GM21367 (cell line): ENCODE data around the gene GPRC5C.
"Not testable (repeated sequence)": the region's sequence is repeated elsewhere in the genome, so short reads cannot be mapped to it uniquely, and the experiment has no call there.

Source experiments
- ATAC-seq: cut with Tn5 transposase; IDR thresholded peaks from one replicate; pipeline ENCODE4 v1.9.1; 2021; ENCODE audit not compliant: unreplicated experiment

The GPRC5C gene

DNA sequence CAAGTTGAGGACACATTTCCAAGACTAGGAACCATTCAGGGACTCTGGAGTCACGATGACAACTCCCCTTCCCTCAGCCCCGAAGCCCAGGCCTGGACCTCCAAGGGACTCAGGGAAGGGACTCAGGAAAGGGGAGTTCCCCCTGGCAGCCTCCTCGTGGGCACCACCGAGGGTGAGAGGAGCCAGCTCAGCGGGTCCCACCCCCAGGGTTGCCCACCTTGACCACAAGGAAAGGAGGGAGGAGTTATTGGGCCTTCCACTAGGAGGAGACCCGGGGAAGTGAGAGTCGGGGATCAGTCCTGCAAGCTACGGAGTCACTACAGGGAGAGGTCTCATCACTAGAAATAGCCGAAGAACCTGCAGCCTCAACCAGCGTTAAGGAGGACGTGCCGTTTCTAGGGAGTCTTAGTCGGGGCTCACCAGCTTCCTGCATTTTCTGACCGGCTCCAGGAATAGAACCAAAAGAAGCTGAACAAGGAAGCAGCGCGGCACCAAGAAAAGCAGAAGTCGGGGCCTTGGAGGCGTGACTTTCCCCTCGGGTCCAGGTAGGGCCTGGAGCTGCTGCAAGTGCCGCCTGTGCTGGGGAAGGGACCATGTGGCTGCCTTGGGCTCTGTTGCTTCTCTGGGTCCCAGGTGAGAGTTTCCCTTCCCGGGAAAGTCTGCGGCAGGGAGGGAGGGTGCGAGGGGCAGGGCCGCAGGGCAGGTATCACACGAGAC lies 34.4 kb downstream of the GPRC5C start, which contains the start of gene CD300A:
Gene CD300A (plus strand): TSS at position 524 of the 717 bp plus-strand sequence. CDS start 70 bp downstream, at position 594.
- no peak for ATAC-seq

DNA sequence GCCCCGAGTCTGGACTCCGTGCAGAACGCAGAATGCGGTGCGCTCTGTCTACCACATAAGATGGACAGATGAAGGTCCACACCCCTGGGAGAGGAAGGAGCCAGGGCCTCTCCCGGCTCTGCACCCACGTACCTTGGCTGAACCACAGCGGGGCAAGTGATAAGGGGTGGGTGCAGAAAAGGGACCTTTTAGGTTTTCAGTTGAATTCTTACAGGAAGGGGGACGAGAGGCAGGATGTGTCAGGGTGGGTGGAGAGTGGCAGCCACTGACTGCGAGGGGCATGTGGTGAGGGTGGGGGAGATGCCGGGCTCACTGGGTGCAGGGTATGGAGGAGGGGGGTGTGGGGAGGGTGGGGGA lies 34.9 kb downstream of the GPRC5C start:
- ATAC-seq, result no peak

DNA sequence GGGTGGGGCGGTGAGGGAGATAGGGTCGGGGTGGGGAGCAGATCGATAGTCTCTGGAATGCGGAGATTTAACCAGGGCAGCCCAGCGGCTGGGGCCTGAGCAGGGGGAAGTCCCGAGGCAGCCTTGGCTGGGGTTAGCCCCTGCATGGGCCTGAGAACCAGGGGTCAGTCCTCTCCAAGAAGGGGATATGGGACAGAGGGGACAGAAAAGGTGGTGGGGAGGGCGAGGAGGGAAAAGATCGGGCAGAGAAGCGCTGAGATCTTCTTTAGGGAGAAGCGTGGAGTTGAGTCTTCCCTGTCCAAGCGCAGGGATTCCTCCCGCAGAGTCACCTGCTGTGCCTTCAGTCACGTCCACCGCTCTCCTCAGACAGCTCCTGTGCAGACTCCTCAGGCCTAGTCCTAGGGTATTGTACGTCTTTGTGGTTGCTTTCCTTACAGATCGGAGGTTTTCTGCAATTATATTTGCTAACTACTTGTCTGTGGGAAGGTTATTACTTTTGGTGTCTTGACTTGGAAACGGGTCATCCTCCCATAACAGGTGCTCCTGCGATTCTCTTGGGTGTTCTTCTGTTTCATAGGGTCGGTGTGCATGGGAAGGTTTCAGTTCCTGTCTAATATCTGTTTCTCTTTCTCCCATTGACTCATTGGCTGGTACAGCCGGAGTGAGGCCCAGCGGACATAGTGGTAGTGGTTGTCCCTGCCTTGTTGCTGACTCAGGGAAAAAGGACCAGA lies 35.5 kb downstream of the GPRC5C start:
- peak; percentile 49 for ATAC-seq

DNA sequence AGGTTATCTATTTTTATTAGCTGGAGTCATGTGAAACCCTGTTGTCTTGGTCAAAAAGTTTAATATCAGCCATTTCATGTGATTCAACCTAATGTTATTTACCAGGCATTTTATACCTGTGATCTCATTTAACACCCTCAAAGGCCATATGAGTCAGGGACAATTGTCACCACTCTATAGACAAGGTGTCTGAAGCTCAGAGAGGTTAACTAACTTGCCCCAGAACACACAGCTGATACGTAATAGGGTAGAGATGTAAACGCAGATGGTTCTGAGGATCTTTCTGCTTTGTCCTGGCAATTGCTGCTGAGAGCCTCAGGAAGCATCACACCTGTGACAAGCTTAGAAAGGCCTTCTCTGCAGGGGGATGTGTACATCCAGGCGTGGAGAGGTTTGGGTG lies 39.5 kb downstream of the GPRC5C start:
- ATAC-seq, result no peak

DNA sequence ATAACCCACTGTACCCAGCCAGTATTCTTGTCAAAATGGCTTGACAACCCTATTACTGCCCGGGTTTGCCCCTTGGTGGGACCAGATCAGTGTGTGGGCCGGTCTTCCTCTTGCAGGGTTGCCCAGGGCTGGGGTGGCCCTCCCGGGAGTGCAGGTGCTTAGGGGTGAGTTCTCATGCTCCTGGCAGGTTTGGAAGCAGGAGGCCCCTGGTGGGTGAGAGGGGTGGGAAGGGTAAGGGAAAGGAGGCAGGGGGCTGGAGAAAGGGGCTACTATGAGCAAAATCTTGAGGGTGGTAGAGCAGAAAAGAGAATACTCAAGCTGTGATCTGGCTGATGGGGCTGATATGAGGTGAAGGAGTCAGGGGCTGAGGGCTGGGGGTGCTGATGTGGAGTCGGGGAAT lies 41.0 kb downstream of the GPRC5C start:
- ATAC-seq, result no peak

DNA sequence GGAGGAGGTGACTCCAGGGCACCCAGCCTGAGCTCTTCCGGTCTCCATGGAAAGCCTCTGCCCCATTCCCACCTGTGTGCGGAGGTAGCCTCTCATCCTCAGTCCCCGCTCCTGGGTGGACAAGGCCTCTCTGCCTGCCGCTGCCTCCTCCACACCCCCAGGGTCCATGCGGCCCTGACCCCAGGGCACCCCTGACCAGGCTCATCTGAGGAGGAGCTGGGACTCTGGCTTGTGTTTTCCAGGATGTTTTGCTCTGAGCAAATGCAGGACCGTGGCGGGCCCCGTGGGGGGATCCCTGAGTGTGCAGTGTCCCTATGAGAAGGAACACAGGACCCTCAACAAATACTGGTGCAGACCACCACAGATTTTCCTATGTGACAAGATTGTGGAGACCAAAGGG lies 41.4 kb downstream of the GPRC5C start:
- no peak for ATAC-seq

DNA sequence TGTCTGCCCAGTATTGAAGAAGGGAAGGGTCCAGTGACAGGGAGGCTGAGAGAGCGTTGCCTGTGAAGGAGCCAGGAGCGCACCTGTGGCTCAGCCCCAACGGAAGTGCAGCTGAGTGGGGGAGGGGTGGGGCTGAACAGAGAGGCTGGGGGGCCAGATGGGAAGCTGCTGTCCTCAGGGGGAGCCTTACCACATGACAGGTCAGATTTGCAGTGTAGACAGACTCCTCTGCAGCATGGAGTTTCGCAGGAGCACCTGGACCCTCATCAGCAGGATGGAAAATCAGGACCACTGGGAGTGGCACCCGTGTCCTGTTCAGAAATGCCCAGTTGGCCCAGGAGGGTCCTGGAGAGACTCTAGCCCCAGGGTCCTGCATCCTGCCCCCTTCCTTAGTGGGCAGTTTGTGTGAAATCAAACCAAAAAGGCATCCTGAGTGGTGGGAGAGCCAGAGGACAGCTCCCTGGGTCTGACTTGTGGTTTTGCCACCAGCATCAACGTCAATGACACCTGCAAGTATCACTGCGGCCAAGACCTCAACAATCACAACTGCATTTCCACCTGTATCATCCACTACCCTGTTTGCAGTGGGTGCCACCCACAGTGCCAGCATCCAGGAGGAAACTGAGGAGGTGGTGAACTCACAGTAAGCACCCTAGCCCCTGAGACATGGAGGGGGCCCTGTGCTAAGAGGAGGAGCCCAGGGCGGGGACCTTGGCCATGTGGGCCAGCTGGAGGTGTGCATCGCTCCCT lies 42.3 kb downstream of the GPRC5C start:
- ATAC-seq, result no peak

DNA sequence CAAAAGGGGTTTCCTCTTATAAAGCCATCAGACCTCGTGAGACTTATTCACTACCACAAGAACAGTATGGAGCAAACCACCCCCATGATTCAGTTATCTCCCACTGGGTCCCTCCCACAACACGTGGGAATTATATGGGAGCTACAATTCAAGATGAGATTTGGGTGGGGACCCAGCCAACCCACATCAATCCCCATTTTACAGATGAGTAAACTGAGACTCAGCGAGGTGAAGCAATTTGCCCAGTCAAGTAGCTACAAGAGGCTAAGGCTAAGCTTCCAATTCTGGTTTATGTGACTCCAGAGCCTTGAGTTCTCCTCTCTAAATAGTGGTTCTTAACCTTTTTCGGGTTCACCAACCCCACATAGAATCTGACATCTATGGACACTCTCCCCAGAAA lies 43.3 kb downstream of the GPRC5C start:
- ATAC-seq, result no peak

DNA sequence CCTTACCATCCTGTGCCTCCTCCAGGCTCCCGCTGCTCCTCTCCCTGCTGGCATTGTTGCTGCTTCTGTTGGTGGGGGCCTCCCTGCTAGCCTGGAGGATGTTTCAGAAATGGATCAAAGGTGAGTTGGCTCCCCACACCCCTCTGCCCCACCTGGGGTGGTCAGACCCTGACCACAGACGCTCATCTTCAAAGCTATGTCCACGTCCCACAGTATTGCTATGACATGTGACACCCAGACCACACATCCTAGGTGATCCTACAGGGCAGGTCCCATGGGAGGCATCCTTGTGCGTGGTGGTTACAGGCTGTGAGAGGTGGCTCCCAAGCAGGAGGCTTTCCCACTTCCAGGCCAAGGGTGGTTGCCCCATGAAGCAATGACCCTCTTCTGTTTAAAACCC lies 45.5 kb downstream of the GPRC5C start:
- ATAC-seq, result no peak

DNA sequence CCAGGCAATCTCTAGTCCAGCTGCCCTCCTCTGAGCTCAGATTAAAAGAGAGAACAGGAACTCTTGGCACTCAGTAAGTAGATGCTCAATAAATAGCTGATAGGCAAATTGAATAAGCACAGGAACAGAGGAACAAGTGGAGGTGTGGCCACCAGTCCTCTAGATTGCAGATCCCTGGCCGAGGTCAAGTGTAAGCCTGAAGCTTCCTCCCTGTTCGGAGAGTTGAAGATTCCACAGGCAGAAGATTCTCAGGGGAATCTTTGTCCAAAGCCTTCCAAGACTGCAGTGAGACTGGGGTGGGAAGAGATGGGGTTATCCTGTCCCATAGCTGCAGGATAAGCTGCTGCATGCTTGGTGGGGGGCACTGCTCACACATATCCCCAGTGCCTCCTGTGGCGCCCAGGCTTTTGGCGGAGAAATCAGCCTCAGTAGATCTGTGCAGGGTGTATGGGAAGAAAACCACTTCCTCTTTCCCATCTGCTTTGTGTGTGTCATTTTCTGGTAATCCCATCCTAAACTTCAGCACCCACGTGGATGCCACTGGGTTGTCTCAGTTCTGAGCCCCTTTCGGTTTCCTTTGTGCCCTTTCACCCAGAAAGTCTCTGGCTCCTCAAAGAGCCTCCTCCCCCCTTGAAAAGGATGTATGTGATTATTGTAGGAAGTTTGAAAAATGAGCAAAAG lies 46.7 kb downstream of the GPRC5C start:
- ATAC-seq, result no peak

DNA sequence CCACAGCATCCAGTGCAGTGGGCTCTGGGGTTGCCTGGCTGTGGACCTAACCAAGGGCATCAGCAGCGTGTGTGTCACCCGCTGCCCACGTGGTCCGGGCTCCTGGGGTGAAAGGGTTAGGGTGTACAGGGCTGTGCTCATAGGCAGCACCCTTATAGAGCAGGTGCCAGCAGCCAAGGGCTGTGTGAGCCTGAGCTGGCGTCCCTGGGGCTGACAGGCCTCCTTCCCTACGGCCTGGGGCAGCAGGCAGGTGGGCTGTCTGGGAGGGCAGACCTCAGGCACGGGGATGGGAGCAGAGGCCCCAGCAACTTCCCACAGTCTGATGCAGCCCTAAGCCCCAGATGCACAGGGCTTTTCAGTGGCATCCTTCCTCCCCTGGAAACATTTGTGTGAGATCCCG lies 48.4 kb downstream of the GPRC5C start:
- no peak for ATAC-seq

DNA sequence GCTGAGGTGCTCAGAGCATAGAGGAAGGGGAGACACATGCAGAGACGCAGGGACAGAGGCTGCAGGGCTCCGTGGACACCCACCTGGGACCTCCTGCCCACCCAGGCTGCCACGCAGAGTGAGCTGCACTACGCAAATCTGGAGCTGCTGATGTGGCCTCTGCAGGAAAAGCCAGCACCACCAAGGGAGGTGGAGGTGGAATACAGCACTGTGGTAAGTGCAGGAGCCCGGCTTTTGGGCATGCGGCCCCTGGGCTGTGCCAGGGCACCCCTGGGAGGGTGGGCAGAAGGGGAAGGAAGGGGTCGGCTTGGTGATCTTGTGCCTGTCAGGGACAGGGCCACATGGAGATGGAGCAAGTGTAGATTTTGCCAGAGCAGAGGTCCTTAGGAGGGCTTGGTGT lies 49.7 kb downstream of the GPRC5C start:
- no peak for ATAC-seq

DNA sequence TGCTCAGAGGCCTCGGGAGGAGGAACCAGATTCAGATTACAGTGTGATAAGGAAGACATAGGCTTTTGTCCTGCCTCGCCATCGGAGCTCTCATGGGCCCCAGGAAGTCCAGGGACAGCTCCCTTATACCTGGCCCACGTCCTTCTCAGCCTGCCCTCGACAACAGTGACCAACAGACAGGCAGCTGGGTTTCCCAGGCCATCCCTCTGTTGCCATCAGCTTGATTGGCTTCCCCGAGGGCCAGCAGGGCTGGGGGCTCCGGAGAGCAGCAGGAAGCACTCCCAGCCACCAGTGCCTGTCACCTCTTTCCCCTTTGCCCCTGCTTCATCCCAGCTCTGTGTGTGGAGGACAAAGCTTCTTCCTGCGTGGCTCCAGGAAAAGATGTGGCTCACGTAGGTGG lies 52.2 kb downstream of the GPRC5C start:
- ATAC-seq, result no peak

DNA sequence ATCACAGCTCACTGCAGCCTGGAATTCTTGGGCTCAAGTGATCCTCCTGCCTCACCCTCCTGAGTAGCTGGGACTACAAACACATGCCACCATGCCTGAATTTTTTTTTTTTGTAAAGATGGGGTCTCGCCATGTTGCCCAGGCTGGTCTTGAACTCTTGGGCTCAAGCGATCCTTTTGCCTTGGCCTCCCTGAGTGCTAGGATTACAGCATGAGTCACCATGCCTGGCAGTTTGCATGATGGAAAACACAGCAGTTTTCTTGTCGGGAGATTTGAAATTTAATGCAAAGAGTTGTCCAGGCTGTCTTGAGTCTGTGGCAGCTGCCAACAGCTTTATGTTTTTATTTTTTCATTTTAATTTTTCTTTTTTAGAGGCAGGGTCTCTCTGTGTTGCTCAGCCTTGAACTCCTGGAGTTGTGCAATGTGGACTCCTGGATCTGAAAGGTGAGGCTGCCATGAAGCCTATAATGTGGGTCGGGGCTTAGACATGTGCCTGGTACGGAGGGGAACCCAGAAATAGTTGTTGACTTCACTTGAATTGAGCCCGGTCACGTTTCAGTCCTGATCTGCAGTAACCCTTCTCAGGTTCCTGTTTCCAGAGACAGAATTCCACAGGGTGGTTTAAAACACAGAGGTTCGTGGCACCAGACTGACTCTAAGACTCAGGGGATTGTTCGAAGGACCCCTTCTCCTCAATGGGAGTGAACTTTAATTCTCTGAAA lies 53.3 kb downstream of the GPRC5C start:
- no peak for ATAC-seq

DNA sequence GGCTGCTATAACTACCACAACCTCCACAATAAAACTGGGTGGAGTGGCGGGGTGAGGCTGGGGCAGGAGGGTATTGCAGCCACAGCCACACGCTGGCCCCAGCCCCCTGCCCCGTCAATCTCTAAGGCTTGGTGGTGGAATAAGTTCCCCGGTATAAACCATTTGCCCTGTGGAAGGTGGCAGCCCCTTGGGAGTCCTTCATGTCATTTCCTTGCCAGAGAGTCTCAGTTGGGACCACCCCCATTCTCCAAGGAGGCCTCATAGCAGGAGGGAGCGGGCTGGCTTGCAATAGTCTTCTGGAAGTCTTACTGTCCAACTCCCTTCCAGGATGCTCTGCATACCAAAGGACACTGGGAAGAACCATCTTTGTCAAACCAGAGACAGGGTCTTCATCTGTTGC lies 54.0 kb downstream of the GPRC5C start:
- no peak for ATAC-seq

DNA sequence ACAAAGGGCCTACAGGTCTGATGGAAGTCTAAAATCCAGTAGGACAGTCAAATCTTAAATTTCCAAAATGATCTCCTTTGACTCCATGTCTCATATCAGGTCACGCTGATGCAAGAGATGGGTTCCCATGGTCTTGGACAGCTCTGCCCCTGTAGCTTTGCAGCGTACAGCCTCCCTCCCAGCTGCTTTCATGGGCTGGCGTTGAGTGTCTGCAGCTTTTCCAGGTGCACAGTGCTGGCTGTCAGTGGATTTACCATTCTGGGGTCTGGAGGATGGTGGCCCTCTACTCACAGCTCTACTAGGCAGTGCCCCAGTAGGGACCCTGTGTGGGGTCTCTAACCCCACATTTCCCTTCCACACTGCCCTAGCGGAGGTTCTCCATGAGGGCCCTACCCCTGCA lies 56.4 kb downstream of the GPRC5C start:
- ATAC-seq, result not testable (repeated sequence)

DNA sequence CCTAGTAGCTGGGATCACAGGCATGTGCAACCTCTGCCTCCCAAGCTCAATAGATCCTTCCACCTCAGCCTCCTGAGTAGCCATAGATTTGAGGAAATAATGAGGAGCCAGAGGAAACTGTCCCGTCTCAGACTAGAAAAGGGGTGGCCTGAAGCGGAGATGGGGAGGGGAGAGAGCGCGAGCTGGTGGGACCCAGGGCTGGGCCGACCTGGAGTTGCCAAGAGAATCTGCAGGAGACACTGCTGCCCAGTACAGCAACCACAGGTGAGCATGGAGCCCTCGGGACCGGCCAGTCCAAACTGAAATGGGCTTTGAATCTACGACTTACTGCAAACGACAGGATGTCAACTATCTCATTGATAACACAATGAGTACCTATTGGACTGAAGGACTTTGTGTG lies 58.8 kb downstream of the GPRC5C start:
- no peak for ATAC-seq

DNA sequence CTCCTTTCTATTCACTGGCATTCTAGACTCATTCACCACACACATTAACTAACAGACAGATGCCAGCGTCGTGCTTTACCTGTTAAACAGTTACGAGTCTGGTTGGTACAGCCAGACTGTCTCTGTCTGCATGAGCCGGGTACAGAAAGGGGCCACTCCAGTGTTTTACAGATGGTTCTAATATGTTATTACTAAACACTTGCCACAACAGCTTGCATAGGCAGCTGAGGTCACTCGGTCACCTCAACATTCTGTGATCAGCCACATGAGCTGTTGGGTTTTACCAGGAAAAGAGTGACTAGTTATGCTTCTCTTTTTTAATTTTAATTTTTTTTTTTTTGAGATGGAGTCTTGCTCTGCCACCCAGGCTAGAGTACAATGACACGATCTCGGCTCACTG lies 59.7 kb downstream of the GPRC5C start:
- ATAC-seq, result no peak

DNA sequence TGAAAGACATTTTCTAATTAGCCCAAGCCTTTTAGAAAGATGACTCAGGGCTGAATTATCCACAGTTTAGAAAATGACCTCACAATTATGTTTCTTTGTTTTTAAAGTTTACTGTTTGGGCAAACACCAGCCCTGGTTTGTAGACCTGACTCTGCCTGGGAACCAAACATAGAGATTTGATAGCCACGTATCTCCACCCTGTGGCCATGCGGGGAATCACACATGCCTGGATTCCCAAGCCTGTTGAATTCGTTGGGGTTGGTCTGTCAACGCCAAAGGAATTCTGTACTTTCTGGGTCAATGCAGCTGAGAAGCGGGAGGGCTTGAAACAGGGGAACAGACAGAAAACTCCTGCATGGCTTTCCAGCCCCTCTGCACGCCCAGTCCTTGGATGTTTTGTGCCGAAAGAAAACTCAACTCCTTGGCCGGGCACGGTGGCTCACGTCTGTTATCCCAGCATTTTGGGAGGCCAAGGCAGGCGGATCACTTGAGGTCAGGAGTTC lies 61.5 kb downstream of the GPRC5C start:
- no peak for ATAC-seq
